Measurements from ENCODE around the gene ADD1.

GRCh38 chr4:2907706-2908293 is 64.2 kb downstream of the ADD1 start:
- TF ChIP-seq EZH2 (IDR thresholded peaks at IDR 0.05; ENCODE audit: insufficient read depth, poor library complexity, severe bottlenecking) (no peak), EZH2phosphoT487 (IDR thresholded peaks at IDR 0.05; ENCODE audit: insufficient read depth, low read depth) (no peak)

Data from GM23248 (cell line).